HEK293T (cell line): ENCODE measurements around the gene GPR15.

Source experiments
- ARNT ChIP-seq: fragments of 450-650 bp; IDR thresholded peaks from 2 replicates; pipeline ENCODE4 v1.6.1; 2017; ENCODE audit warnings: mild to moderate bottlenecking
- ELF4 ChIP-seq: fragments of 450-650 bp; IDR thresholded peaks from 2 replicates; pipeline ENCODE4 v1.6.1; 2017; ENCODE audit warnings: antibody characterized with exemption
- LEF1 ChIP-seq: fragments of 450-650 bp; IDR thresholded peaks from 2 replicates; pipeline ENCODE4 v1.6.1; 2017; ENCODE audit warnings: mild to moderate bottlenecking, borderline replicate concordance
- NFRKB ChIP-seq: fragments of 450-650 bp; IDR thresholded peaks from 2 replicates; pipeline ENCODE4 v1.6.1; 2016; ENCODE audit warnings: mild to moderate bottlenecking, moderate library complexity
- SUZ12 ChIP-seq: fragments of 450-650 bp; IDR thresholded peaks from 2 replicates; pipeline ENCODE4 v1.6.1; 2016; ENCODE audit warnings: mild to moderate bottlenecking
- TARDBP ChIP-seq: fragments of 450-650 bp; IDR thresholded peaks from 2 replicates; pipeline ENCODE4 v1.6.1; 2016

DNA sequence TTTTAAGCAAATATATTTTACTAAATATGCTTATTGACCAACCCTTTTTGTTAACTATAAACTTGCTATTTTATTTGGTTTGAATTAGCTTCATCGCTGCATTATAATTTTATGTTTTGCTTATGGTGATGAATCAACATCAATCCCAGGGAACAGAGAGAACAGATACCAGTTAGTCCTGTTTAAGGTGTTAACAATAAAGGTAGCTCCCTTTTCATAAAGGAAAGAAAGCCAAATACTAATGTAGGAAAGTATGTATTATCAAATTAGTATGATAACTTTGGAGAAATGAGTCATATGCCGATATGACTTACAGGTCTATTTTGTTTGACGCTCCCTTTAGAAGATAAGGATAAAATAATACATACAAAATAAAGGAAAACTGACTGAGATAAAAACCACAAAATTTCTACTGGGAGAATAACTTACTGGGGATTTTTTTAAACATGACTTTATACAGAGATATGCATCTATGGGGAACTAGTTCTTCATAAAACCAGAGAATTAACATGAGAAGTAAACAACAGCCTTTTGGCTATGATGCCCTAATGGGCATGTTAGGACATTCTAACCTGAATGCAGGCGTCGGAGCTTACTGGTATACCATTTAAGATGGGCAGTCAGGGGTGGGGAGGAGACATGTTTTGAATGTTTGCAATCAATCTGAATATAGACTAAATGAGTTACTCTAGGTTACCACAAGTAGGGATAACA lies 29.8 kb upstream of the GPR15 start:
- TF ChIP-seq TARDBP (no peak), LEF1 (no peak), SUZ12 (no peak), ARNT (no peak), ELF4 (no peak), NFRKB (no peak)
